Gastroesophageal sphincter (tissue), 3 donors: ENCODE results near the gene C10orf143.

ENCODE experiments used
- CTCF ChIP-seq, 4 experiments: fragments of 200-600 bp in 2 of 4; fragments of 450-650 bp in 2 of 4; sonication (generic) in 1 of 4; IDR thresholded peaks; one replicate each; pipeline ENCODE4 v1.5.1; 2017 to 2019; ENCODE audit warnings: antibody characterized with exemption in 4 of 4, mild to moderate bottlenecking in 2 of 4, moderate library complexity in 2 of 4
- EP300 ChIP-seq: sonication (generic); formaldehyde crosslinking; IDR thresholded peaks from one replicate; pipeline ENCODE4 v1.6.1; 2017; ENCODE audit warnings: antibody characterized with exemption, mild to moderate bottlenecking
- POLR2A ChIP-seq, 2 donors: fragments of 450-650 bp; IDR thresholded peaks; one replicate each; pipeline ENCODE4 v1.6.1; 2017; ENCODE audit warnings: antibody characterized with exemption in 2 of 2, mild to moderate bottlenecking in 2 of 2, moderate library complexity in 1 of 2
- POLR2AphosphoS5 ChIP-seq: sonication (generic); formaldehyde crosslinking; IDR thresholded peaks from one replicate; pipeline ENCODE4 v1.6.1; 2017; ENCODE audit warnings: antibody characterized with exemption

GRCh38 chr10:130128922-130129321, 18.3 kb upstream of the C10orf143 start:
- TF ChIP-seq POLR2A (IDR thresholded peaks at IDR 0.05), result no peak
- TF ChIP-seq CTCF (IDR thresholded peaks at IDR 0.05), result no peak
- no peak for TF ChIP-seq POLR2AphosphoS5
- TF ChIP-seq EP300, result no peak
